NOMO-1 (cell line): Measurements from ENCODE around the gene FLNC.

ENCODE experiments used
- DNase-seq, 2 experiments: peaks; one replicate each; lab custom pipeline; 2025; ENCODE audit not compliant: unreplicated experiment in 2 of 2; lab: John Stamatoyannopoulos, UW

Gene FLNC

GRCh38 chr7:128888039-128888755 is 58.0 kb downstream of the FLNC start:
- DNase-seq: no peak

DNA sequence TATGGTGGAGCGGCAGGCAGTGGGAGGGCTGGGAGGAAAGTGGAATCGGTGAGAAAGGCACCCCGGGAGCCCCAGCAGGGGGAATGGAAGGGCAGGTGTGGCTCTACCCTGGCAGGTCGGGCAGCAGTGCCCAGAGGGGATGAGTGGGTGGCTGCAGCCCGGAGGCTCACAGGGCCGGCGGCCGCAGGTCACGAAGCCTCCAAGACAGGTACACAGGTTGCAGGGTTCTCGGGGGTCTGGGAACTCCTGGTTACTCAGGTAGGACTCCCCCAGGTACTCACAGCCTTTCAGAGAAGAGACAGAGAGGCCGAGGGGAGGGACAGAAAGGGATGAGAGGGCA is 58.5 kb downstream of the FLNC start:
- DNase-seq: no peak

GRCh38 chr7:128889121-128889520 is 58.9 kb downstream of the FLNC start:
- no peak for DNase-seq

- no peak for DNase-seq
These were observed 60.3 kb downstream of the FLNC start for GRCh38 chr7:128890306-128891109.

- DNase-seq: no peak
These were observed 61.1 kb downstream of the FLNC start for GRCh38 chr7:128891110-128891941.

DNA sequence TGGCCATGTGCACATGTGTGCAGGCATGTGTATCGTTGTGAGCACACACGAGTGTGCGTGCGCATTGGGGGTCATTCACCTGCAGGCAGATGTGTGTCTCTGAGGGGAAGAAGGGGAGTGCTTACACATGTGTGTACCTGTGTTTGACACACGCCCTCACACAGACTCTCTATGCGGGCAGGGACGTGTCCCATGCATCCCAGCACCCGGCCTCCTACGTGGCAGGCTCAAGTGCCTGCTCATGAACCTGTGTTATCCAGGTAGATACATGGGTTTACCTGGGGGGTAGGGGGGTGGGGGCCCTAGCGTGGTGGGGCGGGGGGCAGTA is 61.7 kb downstream of the FLNC start:
- no peak for DNase-seq

GRCh38 chr7:128892521-128893250 is 62.5 kb downstream of the FLNC start:
- no peak for DNase-seq

GRCh38 chr7:128893251-128894100 is 63.3 kb downstream of the FLNC start:
- no peak for DNase-seq

- DNase-seq: no peak
These were observed 63.9 kb downstream of the FLNC start for GRCh38 chr7:128894101-128894440.

DNA sequence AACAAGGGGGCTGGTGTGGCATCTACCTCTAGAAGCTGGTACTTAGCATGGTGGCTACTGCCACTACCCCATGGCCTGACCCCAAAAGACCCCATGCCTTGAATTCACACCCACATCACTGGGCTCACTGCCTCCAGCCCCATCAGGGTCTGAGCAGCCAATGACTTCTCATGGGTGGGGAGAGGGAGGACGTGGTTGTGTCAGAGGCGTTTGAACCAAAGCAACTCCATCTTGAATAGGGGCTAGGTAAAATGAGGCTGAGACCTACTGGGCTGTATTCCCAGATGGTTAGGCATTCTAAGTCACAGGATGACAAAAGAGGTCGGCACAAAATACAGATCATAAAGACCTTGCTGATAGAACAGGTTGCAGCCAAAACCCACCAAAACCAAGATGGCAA is 65.1 kb downstream of the FLNC start:
- DNase-seq: no peak

- DNase-seq: no peak
These were observed 69.2 kb downstream of the FLNC start for GRCh38 chr7:128899392-128899791.

DNA sequence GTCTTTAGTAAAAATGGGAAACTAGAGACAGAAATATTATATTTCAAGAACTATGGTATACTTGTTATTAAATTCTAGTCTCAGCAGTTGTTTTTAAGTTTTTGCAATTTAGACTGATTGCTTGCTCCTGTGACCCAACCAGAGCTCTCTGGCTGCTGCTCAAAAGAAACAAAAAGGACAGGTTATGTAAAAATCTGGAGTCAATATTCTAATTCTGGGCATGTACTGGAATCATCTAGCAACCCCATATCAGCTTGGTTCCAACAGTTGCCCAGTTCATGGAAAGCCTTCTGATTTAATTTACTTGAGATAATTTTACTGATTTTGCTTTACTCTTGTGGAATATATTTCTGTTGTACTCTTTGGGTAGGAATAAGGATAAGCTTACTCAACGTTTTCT is 70.0 kb downstream of the FLNC start:
- no peak for DNase-seq

GRCh38 chr7:128902761-128903585 is 72.8 kb downstream of the FLNC start:
- DNase-seq: no peak

DNA sequence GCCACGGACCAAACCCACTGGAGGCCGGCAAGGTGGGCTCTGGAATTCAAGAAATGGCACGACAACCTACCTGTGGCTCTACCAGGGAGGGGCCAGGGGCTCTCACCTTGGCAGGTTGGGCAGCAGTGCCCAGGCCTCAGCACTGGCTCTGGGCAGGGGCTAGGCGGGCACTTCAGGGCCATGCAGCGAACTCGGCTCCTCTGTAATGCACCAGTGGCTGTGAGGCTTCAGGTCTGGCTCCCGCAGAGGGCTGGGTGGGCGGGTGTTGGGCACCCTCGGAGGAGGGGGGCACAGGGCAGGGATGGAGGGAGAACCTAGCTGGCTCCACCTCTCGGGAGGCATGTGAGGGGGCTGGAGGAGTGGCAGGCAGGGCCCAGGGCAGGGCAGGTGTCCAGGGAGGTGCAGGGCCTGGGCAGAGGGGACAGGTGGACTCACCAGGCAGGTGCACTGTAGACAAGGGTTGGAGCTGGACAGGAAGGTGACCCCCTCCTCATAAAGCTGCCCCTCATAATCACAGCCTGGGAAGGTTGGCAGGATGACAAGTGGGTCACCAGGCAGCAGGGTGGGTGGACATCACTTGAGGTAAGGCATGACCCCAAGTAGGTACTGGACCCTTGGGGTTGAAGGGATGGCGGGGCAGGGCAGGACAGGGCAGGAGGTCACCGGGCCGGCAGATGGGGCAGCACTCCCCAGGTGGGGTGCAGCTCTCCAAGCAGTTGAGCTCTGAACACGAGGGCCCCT is 73.6 kb downstream of the FLNC start:
- no peak for DNase-seq

GRCh38 chr7:128904381-128905197 is 74.4 kb downstream of the FLNC start:
- peak; percentile 4 to 52 for DNase-seq

DNA sequence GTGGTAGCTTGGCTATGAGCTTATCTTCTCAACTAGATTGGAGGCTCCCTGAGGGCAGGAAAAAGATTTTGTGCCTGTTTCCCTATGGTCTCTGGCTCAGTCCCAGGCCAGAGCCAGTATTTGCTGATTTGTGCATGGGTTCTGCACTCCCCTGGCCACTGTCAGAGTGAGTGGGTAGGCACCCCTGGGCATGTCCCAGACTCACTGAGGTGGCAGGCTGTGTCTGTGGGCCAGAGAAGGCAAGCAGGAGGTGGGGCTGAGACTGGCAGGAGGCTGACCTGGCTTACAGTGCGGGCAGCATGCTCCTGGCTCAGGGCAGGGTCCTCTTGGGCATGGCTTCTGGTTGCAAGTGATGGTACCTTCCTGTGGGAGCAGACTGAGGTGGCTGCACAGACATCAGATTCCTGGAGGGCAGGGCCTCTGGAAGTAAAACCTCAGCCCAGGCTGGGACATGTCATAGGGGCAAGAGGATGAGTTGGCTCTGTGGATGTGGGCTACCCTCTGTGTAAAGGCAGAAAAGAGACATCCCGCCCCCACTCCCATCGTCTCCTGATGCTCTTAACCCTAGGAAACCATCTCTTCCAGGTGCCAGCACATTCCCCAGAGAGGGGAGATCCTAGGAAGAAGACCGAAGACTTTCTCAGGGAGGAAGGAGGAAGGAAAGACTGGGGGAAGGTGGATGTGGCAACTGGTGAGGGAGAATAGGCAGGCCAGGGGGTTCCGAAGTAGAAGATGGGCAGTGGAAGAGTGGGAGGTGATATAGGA is 76.0 kb downstream of the FLNC start:
- DNase-seq: no peak
